GM19468 (cell line): ENCODE results near the gene GATA5.

Experiments used
- ATAC-seq: cut with Tn5 transposase; IDR thresholded peaks from one replicate; pipeline ENCODE4 v1.9.1; 2021; ENCODE audit warnings: mild to moderate bottlenecking, moderate library complexity, moderate number of reproducible peaks; ENCODE audit not compliant: unreplicated experiment; ENCODE audit errors: extremely low read depth

Gene GATA5

DNA sequence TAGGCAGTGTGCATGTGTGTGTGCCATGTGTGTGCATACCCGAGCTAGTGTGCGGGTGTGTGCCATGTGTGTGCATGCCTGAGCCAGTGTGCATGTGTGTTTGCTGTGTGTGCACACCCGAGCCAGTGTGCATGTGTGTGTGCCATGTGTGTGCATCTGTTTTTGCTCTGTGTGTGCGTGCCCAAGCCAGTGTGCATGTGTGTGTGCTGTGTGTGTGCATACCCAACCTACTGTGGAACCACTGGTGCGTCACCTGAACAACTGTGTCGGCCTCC lies 54.1 kb downstream of the GATA5 start:
- ATAC-seq = no peak

- no peak for ATAC-seq
Measured at GRCh38 chr20:62420846-62421715, 54.7 kb downstream of the GATA5 start.

DNA sequence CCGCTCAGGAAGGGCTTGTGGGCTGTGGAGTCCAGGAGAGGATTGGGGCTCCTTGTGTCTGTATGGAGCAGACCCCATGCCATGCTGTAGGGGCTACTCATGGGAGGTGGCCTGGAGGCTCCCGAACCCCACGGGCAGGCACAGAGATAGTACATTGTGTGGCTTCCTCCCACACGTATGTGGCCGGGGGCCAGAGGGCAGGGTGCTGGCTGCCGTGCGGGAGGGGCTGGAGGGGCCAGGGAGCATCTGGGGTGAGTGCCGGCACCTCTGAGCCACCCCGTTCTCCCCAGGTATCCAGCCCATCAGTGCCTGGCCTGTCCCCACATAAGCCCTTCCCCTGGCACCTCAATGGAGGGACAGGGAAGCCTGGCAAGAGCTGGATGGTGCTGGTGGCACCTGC lies 56.0 kb downstream of the GATA5 start:
- ATAC-seq = no peak

GRCh38 chr20:62418709-62419487 lies 56.9 kb downstream of the GATA5 start:
- ATAC-seq = no peak

GRCh38 chr20:62417981-62418708 lies 57.6 kb downstream of the GATA5 start:
- ATAC-seq = no peak

DNA sequence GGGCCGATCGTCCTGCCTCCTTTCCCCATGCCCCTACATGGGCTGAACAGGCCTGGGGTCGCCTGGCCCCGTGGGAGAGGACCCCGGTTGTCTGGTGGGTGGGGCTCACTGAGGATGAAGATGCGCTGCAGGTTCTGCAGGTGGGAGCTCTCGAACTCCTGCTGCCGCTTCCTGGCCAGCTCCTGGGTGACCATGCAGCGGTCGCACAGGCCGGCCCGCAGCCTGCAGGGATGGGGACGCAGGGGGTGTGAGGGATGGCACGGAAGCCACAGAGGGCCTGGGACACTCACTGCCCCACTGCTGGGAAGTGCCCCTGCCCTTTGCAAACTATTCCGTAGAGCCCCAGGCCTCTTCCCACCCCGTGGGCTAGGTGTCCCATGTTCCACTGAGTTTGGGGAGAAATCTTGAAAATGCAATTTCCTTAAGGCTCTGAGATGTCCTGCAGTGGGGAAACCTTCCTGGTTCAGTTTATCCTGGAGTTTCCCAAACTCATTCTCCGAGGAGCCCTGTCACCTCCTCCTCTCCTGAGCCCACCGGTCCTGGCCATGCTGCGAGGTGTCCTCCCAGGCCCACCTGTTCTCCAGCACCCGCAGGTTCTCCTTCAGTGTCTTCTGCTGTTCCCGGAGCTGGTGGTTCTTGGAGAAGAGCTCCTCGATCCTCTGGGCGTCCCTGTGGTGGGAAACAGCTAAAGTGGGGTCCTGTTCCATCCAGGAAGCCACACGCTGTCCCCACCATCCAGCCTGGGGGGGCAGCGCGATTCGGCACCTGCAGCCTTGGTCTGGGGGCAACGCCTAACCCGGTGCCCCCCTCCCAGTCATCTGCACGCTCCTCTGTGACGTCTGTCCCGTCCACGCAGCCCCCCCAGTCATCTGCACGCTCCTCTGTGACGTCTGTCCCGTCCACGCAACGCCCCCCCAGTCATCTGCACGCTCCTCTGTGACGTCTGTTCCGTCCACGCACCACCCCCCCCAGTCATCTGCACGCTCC lies 58.9 kb downstream of the GATA5 start:
- no peak for ATAC-seq

DNA sequence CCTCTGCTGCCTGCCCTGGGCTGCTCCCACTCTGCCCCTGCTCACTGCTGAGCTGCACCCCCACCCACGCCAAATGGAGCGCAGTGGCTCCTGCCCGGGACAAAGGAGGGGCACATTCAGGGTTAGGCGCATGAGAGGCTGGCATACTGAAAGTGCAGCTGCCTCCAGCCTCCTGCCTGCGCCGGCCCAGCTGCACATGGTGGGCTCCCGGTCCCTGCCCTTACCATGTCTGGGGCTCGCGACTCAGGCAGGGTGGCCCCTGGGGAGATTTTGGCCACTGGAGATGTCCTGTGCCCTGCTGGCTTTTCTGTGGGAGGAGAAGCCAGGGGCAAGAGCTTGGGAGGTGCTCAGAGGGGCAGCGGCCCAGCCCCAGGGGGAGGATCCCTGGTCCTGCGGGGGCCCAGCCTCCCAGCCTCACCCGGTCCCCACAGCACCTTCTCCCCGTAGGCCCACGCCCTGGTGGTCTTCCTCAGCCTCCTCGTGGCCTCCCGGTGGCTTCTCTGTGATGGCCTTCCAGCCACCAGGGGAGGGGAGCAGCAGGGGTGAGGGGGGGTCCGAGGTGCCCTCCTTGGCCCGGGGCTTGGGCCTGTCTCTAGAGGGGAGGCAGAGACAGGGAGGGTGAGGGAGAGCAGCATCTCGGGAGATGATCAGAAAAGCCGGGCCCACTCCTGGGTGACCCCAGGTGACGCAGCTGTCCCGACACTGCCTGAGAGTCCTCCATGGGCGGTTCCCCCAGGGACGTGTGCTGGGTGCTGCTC lies 60.3 kb downstream of the GATA5 start:
- ATAC-seq = no peak

GRCh38 chr20:62413896-62414481 lies 61.8 kb downstream of the GATA5 start:
- no peak for ATAC-seq
